Activated naive CD4-positive, alpha-beta T cell treated with Interleukin-2 at 50 U/mL for 16 hours (primary cell): ENCODE data around the gene PLXNB1.

Source experiments
- DNase-seq: peaks from one replicate; pipeline ENCODE4 v3.0.0-alpha.2; 2020

The PLXNB1 gene

GRCh38 chr3:48432411-48433371 lies 2.8 kb upstream of the PLXNB1 start:
- no peak for DNase-seq

DNA sequence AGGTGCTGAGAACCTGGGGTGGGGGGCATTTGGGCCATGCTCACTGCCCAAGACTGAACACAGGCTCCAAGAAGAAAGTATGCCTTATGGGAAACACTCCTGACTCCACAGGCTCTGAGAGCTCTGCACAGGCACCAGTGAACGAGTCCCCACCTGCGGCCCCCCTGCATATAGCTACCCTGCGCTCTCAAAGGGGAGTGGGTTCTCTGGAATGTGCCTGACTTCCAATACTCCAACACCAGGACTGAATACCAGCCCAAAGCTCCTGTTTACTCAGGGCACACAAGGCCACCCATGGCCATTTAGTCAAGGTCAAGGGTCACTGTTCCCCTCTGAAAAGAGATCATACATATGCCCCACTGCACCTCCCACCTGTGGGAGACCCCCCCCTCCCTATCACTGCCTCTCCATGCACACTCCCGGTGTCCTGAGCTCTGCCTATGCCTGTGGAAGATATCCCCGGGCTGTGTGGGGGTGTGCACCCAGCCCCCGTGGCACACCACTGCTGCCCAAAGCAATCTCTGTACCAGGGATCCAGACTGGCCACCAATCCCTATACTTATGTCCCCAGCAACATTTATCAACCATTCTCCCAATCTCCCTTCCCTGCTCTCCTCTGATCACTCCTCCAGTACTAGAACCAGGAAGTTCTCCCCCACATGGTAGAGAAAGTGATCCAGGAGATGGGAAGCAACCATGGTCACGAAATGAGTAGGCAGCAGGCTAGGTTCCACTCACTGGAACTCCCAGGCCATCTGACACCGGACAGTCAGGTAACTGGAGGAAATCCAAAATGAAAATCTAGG lies 1.5 kb upstream of the PLXNB1 start:
- DNase-seq: no peak

DNA sequence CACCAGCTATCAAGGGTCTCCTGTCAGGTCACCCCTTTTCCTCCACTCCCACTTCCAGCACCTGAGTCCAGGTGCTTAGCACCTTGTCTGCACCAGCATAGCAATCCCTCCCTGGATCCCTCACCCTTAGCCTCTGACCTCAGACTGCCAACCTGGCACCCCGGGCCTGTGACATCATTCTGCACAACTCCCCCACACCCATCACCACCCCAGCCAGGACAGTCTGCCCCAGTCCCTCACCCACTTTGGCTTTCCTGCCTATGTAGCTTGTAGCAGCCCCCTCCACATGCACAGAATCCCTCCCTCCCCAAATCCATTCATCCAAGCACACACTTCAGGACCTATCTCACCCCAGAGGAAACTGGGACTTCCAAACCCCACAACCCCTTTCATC lies 819 bp upstream of the PLXNB1 start:
- no peak for DNase-seq

- peak; percentile 68 for DNase-seq
Measured at GRCh38 chr3:48429317-48429959, 448 bp downstream of the PLXNB1 start.

- peak; percentile 12 for DNase-seq
Measured at GRCh38 chr3:48428572-48429316, 1.1 kb downstream of the PLXNB1 start.

GRCh38 chr3:48428088-48428571 lies 1.8 kb downstream of the PLXNB1 start:
- DNase-seq: no peak

GRCh38 chr3:48427630-48427962 lies 2.3 kb downstream of the PLXNB1 start:
- DNase-seq: no peak

- no peak for DNase-seq
Measured at GRCh38 chr3:48426944-48427629, 2.8 kb downstream of the PLXNB1 start.

DNA sequence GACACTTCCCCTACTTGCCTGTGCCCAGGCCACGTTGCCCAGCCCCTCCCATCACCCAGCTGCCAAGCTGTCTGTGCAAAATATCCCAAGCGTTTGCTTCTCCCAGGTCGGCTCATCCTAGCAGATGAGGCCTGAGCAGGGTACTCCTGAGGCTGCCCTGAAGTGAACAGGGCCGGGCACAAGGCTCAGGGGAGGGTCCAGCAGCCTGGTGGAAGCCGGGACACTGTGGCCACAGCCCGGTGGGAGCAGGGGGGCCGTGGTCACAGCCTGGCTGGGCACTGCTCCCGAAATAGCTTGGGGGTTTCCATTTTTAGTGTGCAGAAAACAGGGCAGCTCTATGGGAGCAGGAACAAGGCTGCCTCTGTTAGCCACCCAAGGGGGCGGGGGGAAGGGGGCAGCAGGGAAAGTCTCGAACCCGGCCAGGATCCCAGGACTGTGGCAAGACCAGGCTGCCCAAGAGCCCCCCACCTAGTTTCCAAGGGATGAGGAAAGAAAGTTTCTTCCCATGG lies 3.4 kb downstream of the PLXNB1 start:
- no peak for DNase-seq

GRCh38 chr3:48425281-48425812 lies 4.5 kb downstream of the PLXNB1 start:
- no peak for DNase-seq

DNA sequence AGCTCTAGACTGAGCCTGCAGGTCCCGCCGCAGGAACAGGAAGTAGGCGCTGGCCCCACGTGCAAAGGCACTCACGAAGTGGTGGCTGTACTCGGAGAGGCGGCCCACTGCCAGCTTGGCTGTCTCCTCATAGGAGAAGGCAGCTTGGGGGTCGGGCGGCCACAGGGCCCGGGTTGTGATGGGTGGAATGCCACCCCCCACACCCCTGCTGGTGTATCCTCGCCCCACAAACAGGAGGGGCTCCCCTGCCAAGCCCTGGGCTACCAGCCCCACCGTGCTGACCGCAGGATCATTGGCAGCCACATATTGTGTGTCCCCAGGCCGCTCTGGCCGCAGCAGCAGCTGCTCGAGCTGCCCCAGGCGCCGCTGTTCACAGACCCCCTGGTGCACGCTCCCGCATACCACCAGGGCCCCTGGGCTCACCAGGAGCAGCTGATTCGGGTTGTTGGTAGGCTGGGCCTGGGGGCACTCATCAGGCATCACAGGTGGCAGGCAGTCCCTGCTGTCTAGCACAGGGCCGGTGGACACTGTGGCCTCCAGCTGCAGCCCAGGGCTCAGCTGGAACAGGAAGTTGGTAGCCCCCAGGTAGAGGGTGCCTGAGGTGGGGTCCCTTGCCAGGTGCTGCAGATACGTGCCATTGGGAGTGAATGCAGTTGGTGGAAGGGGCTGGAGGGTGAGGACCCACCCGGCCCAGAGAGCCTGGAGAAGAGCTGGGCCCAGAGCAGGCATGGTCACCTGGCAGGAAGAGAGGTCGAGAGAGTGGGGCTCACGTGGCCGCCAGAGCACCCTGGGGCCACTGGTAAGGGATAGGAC lies 5.8 kb downstream of the PLXNB1 start:
- no peak for DNase-seq

- DNase-seq: no peak
Measured at GRCh38 chr3:48423241-48423882, 6.5 kb downstream of the PLXNB1 start.

DNA sequence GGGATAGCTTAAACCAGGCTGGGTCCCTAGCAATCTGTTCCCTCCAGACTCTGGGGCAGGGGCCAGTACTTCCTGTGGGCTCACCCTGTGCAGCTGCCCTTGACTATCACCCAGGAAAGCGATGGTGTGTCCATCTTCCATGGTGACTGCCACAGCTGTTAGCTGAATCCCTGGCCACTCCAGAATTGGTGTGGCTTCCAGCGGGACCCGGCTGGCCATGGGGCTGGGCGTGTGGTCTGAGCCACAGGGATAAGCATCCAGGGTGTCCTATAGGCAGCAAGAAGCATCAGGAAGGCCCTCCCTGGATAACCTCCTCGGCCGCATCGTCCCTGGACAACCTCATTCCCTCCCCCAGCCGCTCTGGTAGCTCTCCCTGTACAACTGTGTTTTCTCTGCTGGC lies 7.2 kb downstream of the PLXNB1 start:
- no peak for DNase-seq

DNA sequence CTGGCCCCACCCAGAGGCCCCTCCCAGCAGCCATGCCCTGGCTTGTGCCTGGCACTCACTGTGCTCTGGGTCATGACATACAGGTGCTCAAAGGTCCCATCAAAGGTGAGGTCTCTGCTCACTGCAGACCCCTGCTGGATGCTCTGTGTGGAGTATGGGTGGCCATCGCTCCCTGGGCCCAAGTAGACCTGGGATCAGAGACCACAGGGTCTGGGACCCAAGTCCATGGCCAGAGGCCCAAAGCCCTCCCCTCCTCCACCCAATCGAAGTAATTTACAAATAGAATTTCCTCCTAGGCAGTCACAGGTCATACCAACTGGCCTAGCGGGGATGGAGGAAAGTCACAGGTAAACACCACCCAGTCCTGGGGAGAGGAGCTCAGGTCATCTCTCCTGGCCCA lies 7.6 kb downstream of the PLXNB1 start:
- DNase-seq: no peak

DNA sequence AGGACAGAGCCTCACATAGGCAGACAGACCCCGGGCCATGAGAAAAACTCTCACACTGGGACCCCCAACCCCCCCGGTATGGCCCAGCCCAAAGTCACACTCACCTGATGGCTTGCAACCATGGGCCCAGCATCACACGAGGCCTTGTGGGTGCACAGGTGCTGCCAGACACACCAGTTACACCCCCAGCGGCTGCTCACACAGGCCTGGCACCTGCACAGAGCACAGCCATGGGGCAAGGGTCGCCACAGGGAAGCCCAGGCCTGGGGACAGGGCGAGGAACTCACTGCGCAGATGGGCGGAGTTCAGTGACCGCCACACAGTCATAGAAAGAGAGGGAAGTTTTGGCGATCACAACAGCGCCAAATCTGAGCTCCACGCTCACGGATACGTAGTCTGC lies 9.3 kb downstream of the PLXNB1 start:
- DNase-seq: no peak

DNA sequence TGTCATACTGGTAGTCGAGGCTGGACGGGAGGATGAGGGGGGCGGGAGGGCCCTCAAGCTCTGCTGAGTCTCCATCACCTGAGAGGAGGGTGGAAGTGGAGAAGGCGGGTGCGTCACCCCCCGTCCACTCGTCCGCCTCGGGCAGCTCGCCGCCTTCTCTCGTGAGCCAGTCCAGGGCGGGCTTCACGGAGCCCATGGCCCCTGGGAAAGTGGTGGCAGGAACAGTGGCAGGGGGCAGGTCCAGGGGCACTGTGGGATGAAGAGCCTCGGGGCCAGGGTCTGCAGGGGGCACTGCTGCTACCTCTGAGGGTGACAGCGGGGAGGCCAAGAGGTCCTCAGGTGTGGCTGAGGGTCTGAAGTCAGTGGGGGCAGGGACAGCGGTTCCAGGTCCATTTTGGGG lies 10.3 kb downstream of the PLXNB1 start:
- no peak for DNase-seq

DNA sequence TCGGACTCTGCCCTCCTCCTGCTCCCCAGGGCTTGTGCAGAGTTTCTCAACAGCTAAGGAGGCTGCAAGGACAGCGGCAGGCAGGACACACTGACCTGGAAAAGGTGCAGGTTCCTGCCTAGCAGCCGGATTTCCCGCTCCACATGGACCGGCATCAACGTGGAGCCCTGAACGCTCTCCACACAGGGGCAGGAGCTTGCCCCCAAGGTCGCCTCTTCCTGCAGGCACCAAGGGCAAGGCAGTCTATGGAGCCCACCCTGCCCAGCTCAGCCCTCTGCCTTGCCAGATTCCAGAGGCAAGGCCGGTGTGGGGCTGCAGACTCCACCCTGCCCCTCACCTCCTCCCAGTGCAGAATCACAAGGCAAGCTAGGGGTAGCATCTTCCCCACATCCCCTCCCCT lies 10.7 kb downstream of the PLXNB1 start:
- DNase-seq: no peak

DNA sequence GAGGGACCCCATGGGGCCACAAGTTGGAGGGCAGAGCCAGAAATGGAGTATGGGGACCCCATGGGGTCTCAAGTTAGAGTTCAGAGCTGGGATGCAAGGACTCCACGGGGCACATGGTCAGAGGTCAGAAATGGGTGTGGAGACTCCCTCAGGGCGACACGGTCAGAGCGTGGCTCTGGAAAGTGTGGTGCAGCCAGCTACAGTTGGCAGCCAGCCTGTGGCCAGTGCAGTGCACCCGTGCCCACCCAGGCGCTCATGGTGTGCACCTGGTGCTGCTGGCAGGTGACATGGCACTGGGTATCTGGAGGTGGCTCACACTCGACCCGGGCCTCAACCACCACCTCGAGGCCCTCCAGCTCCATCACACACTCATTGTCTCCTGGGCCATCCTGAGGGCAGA lies 11.2 kb downstream of the PLXNB1 start:
- DNase-seq: no peak

DNA sequence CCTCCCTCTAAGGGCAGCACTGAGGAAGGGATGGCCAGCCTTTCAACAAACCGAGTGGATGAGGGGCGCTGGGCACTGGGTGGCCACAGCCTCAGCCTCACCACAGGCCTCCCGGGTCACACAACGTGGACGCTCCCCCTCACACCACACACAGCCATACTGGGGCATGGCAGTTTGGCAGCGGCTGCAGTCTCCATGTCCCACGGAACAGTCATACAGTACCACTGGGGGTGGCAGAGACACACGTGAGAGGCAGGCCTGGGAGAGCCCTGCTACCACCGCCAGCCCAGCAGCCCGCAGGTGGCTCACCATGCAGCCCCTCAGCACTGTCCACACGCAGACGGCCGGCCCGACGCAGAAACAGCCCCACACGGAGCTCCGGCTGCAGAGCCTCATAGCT lies 11.7 kb downstream of the PLXNB1 start:
- no peak for DNase-seq

DNA sequence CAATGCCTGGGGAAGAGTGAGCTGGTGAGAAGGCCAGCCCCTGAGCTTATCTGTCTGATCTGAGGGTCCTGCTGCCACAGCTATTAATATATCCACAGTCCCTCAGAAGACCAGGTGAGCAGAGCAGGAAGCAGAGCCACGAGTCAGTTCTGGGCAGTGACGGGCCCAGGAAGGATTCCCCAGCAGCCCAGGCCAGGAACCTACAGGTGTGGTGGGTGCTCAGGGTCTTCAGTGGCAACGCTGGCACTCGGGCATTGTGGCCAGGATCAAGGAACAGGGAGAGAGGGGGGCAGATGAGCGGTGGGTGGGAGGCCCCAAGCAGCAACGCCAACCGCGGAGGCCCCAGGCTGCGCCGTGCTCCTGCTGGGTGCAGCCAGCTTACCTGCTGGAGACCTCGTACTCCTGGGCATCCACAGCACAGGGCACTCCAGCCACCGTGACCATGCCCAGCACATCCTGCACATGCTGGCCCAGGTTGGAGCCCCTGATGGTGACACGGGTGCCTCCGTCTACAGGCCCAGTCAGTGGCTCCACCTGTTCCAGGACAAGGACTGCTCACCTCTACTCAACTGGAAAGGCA lies 12.3 kb downstream of the PLXNB1 start:
- no peak for DNase-seq
